Activated CD8-positive, alpha-beta memory T cell treated with anti-CD3 and anti-CD28 coated beads, Interleukin-2, amount 50 U/mL, for 24 hours (primary cell): ENCODE data around the gene NECTIN4.
"Not testable (repeated sequence)": the region's sequence is repeated elsewhere in the genome, so short reads cannot be mapped to it uniquely, and the experiment has no call there.

Experiments
- DNase-seq: peaks from one replicate; pipeline ENCODE4 v3.0.0-alpha.2; 2020; ENCODE audit errors: extremely low read depth

NECTIN4 gene

GRCh38 chr1:161059293-161059692, 30.1 kb downstream of the NECTIN4 start:
- DNase-seq, result no peak

- DNase-seq, result no peak
Measured at GRCh38 chr1:161054805-161055204, 34.6 kb downstream of the NECTIN4 start.

GRCh38 chr1:161054232-161054631, 35.1 kb downstream of the NECTIN4 start:
- no peak for DNase-seq

GRCh38 chr1:161052899-161053298, 36.5 kb downstream of the NECTIN4 start:
- DNase-seq, result no peak

- no peak for DNase-seq
Measured at GRCh38 chr1:161051219-161051618, 38.1 kb downstream of the NECTIN4 start.

- DNase-seq, result no peak
Measured at GRCh38 chr1:161048949-161049722, 40.2 kb downstream of the NECTIN4 start.

- DNase-seq, result no peak
Measured at GRCh38 chr1:161047436-161048420, 41.6 kb downstream of the NECTIN4 start.

GRCh38 chr1:161046605-161047228, 42.6 kb downstream of the NECTIN4 start:
- no peak for DNase-seq

- peak; percentile 85 for DNase-seq
Measured at GRCh38 chr1:161045736-161046604, 43.4 kb downstream of the NECTIN4 start, which contains the start of gene USF1. Gene USF1, minus strand, starts transcription at chr1:161045977. Its CDS starts 2,702 bp downstream, at chr1:161043275.

GRCh38 chr1:161044908-161045735, 44.2 kb downstream of the NECTIN4 start:
- DNase-seq, result no peak

GRCh38 chr1:161044535-161044907, 44.8 kb downstream of the NECTIN4 start:
- DNase-seq, result no peak

GRCh38 chr1:161039546-161039945, 49.8 kb downstream of the NECTIN4 start:
- DNase-seq, result no peak

- DNase-seq, result no peak
Measured at GRCh38 chr1:161039154-161039545, 50.2 kb downstream of the NECTIN4 start.

GRCh38 chr1:161038523-161039153, 50.7 kb downstream of the NECTIN4 start, which contains the start of gene TSTD1:
Gene TSTD1, minus strand, starts transcription at chr1:161038964. Its CDS starts 75 bp downstream, at chr1:161038889.
- peak; percentile 67 for DNase-seq

GRCh38 chr1:161037661-161038522, 51.5 kb downstream of the NECTIN4 start:
- no peak for DNase-seq

- DNase-seq, result no peak
Measured at GRCh38 chr1:161033751-161034150, 55.6 kb downstream of the NECTIN4 start.

- DNase-seq, result no peak
Measured at GRCh38 chr1:161032409-161032808, 56.9 kb downstream of the NECTIN4 start.

GRCh38 chr1:161031874-161032273, 57.5 kb downstream of the NECTIN4 start:
- no peak for DNase-seq

- DNase-seq, result not testable (repeated sequence)
Measured at GRCh38 chr1:161029466-161029865, 59.9 kb downstream of the NECTIN4 start.
